ENCODE data around the gene MGMT. TPM values are rescaled to one million over a fixed set of nuclear protein-coding genes. Genes with fewer than 3 reads are reported as not detected.

Gene MGMT
- total and polyA plus RNA-seq, 2 experiments from 2014 or later = 19.3 to 21.9 TPM

GRCh38 chr10:129602938-129603535 is 136.0 kb downstream of the MGMT start (continued):
- TF ChIP-seq, protein P1, sequence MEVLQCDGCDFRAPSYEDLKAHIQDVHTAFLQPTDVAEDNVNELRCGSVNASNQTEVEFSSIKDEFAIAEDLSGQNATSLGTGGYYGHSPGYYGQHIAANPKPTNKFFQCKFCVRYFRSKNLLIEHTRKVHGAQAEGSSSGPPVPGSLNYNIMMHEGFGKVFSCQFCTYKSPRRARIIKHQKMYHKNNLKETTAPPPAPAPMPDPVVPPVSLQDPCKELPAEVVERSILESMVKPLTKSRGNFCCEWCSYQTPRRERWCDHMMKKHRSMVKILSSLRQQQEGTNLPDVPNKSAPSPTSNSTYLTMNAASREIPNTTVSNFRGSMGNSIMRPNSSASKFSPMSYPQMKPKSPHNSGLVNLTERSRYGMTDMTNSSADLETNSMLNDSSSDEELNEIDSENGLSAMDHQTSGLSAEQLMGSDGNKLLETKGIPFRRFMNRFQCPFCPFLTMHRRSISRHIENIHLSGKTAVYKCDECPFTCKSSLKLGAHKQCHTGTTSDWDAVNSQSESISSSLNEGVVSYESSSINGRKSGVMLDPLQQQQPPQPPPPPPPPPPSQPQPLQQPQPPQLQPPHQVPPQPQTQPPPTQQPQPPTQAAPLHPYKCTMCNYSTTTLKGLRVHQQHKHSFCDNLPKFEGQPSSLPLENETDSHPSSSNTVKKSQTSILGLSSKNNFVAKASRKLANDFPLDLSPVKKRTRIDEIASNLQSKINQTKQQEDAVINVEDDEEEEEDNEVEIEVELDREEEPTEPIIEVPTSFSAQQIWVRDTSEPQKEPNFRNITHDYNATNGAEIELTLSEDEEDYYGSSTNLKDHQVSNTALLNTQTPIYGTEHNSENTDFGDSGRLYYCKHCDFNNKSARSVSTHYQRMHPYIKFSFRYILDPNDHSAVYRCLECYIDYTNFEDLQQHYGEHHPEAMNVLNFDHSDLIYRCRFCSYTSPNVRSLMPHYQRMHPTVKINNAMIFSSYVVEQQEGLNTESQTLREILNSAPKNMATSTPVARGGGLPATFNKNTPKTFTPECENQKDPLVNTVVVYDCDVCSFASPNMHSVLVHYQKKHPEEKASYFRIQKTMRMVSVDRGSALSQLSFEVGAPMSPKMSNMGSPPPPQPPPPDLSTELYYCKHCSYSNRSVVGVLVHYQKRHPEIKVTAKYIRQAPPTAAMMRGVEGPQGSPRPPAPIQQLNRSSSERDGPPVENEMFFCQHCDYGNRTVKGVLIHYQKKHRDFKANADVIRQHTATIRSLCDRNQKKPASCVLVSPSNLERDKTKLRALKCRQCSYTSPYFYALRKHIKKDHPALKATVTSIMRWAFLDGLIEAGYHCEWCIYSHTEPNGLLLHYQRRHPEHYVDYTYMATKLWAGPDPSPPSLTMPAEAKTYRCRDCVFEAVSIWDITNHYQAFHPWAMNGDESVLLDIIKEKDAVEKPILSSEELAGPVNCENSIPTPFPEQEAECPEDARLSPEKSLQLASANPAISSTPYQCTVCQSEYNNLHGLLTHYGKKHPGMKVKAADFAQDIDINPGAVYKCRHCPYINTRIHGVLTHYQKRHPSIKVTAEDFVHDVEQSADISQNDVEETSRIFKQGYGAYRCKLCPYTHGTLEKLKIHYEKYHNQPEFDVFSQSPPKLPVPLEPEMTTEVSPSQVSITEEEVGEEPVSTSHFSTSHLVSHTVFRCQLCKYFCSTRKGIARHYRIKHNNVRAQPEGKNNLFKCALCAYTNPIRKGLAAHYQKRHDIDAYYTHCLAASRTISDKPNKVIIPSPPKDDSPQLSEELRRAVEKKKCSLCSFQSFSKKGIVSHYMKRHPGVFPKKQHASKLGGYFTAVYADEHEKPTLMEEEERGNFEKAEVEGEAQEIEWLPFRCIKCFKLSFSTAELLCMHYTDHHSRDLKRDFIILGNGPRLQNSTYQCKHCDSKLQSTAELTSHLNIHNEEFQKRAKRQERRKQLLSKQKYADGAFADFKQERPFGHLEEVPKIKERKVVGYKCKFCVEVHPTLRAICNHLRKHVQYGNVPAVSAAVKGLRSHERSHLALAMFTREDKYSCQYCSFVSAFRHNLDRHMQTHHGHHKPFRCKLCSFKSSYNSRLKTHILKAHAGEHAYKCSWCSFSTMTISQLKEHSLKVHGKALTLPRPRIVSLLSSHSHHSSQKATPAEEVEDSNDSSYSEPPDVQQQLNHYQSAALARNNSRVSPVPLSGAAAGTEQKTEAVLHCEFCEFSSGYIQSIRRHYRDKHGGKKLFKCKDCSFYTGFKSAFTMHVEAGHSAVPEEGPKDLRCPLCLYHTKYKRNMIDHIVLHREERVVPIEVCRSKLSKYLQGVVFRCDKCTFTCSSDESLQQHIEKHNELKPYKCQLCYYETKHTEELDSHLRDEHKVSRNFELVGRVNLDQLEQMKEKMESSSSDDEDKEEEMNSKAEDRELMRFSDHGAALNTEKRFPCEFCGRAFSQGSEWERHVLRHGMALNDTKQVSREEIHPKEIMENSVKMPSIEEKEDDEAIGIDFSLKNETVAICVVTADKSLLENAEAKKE (CRISPR knock-in tag; IDR thresholded peaks at IDR 0.05) = no peak
- TF ChIP-seq POLR2AphosphoS5 (IDR thresholded peaks at IDR 0.05; ENCODE audit: low read depth) (no peak), EZH2 (IDR thresholded peaks at IDR 0.05; ENCODE audit: low read depth, unreplicated experiment) (no peak), NANOG (IDR thresholded peaks at IDR 0.05; ENCODE audit: borderline replicate concordance) (no peak)

DNA sequence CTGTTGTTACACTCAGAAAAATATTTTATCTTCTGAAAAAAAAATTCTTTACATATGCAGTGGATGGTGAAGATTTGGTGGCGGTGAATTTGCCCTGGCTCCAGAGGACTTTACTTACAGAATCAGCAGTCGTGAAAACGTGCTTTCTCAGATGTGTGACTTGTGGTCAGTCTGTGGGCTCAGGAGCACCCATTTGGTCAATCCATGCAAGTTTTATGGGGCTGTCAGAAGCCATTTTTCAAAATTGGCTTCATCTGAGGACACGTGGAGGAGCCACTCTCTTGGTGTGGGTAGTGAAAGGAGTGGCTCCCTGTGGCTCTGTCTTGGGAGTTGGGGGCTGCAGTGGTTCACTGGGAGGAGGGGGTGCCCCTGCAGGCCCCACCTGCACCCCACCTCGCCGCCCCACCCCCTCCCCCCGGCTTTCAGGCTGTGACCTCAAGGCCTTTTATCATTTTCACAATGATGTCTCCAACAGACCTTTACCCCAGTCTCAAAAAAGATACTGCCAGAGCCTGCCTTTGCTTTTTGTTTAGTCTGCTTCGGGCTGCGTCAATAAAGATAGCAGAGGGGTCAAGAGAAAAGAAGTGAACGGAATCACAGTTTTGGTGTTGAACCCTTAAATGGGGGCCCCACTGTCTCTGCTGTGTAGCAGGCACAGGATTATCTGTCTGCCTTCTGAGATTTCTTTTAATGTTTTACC is 137.4 kb downstream of the MGMT start:
- Histone ChIP-seq H3K79me2 (replicated peaks; ENCODE audit: insufficient read depth) (no peaks in the 10 kb centered on the region; the same call in 1 of the 2 replicates), H3K36me3 (ENCODE audit: insufficient read depth) (no peaks in the 10 kb centered on the region), H4K20me1 (replicated peaks; ENCODE audit: insufficient read depth) (no peaks in the 10 kb centered on the region), H3K4me3 (no peak overlapping the region), H3K27ac (ENCODE audit: low read depth) (no peak overlapping the region), H3K4me1 (ENCODE audit: insufficient read depth) (peaks cover 17% of the 10 kb centered on the region; the same call in 1 of the 2 replicates), H3K4me2 (no peak overlapping the region), H3K9me2 (ENCODE audit: insufficient read depth) (0 out of 2 replicates have a peak, but pooled peaks cover 2% of the 10 kb centered on the region), H3K27me3 (ENCODE audit: insufficient read depth) (no peaks in the 10 kb centered on the region), H2AFZ (no peak overlapping the region), H3F3A (replicated peaks; ENCODE audit: low read depth) (no peaks in the 10 kb centered on the region)
- Mint-ChIP-seq H3K4me3 (no peak overlapping the region), H3K27ac (no peak overlapping the region), H3K9me3 (no peaks in the 10 kb centered on the region), H3K36me3 (ENCODE audit: low read depth) (no peaks in the 10 kb centered on the region), H3K27me3 (ENCODE audit: insufficient read depth, low read depth, poor library complexity) (no peaks in the 10 kb centered on the region), H3K4me1 (peaks cover 27% of the 10 kb centered on the region)
- ATAC-seq (no peak), DNase-seq (ENCODE audit: low spot score) (no peak)
- TF ChIP-seq CREB1 (CRISPR knock-in tag; IDR thresholded peaks at IDR 0.05; ENCODE audit: low read depth) (no peak), EZH2phosphoT487 (IDR thresholded peaks at IDR 0.05; ENCODE audit: unreplicated experiment) (no peak), JUNB (IDR thresholded peaks at IDR 0.05; ENCODE audit: unreplicated experiment) (no peak), NANOG (IDR thresholded peaks at IDR 0.05; ENCODE audit: borderline replicate concordance) (no peak)
